Loucy (cell line): ENCODE data around the gene GRIK2.

Source experiments
- H2AFZ ChIP-seq: fragments of 200-600 bp; sonication (generic); 2 replicates; pipeline ENCODE4 v1.6.0; 2016; ENCODE audit warnings: antibody characterized with exemption, mild to moderate bottlenecking, low read length, moderate library complexity
- H3F3A ChIP-seq: fragments of 200-600 bp; 2 replicates; pipeline ENCODE4 v1.6.0; 2016; ENCODE audit warnings: antibody characterized with exemption, low read depth, mild to moderate bottlenecking
- H3K27me3 ChIP-seq: fragments of 200-600 bp; sonication (generic); 2 replicates; pipeline ENCODE4 v1.6.1; 2014; ENCODE audit warnings: low read length, mild to moderate bottlenecking; ENCODE audit not compliant: insufficient read depth, poor library complexity, severe bottlenecking
- H3K36me3 ChIP-seq: fragments of 200-600 bp; sonication (generic); 2 replicates; pipeline ENCODE4 v1.6.1; 2016; ENCODE audit warnings: low read length; ENCODE audit not compliant: insufficient read depth
- H3K4me1 ChIP-seq: fragments of 200-600 bp; sonication (generic); 2 replicates; pipeline ENCODE4 v1.5.1; 2014; ENCODE audit warnings: low read length, mild to moderate bottlenecking; ENCODE audit not compliant: insufficient read depth, poor library complexity, severe bottlenecking
- H3K4me2 ChIP-seq: fragments of 200-600 bp; sonication (generic); 2 replicates; pipeline ENCODE4 v1.6.0; 2014; ENCODE audit warnings: antibody characterized with exemption, low read length, low read depth, mild to moderate bottlenecking; ENCODE audit not compliant: poor library complexity, severe bottlenecking
- H3K4me3 ChIP-seq: fragments of 200-600 bp; sonication (generic); 2 replicates; pipeline ENCODE4 v1.5.1; 2014; ENCODE audit warnings: low read length, mild to moderate bottlenecking, mixed read lengths; ENCODE audit not compliant: poor library complexity, severe bottlenecking
- H3K79me2 ChIP-seq: fragments of 200-600 bp; sonication (generic); 2 replicates; pipeline ENCODE4 v1.6.1; 2014; ENCODE audit warnings: low read length; ENCODE audit not compliant: insufficient read depth
- H3K9ac ChIP-seq: fragments of 200-600 bp; sonication (generic); 2 replicates; pipeline ENCODE4 v1.6.0; 2014; ENCODE audit warnings: mild to moderate bottlenecking, low read depth, low read length, moderate library complexity; ENCODE audit not compliant: poor library complexity, severe bottlenecking
- H3K9me2 ChIP-seq: fragments of 200-600 bp; sonication (generic); replicated peaks from 2 replicates; pipeline ENCODE4 v1.6.1; 2016; ENCODE audit warnings: low read depth, low read length, mixed read lengths
- H3K9me3 ChIP-seq: fragments of 200-600 bp; sonication (generic); 2 replicates; pipeline ENCODE4 v1.6.1; 2014; ENCODE audit warnings: mild to moderate bottlenecking, antibody characterized with exemption, low read length, low read depth; ENCODE audit not compliant: insufficient read depth
- H4K20me1 ChIP-seq: fragments of 200-600 bp; sonication (generic); 2 replicates; pipeline ENCODE4 v1.6.0; 2014; ENCODE audit warnings: antibody characterized with exemption, low read length, mild to moderate bottlenecking; ENCODE audit not compliant: insufficient read depth, poor library complexity, severe bottlenecking
- CTCF ChIP-seq: fragments of 200-600 bp; sonication (generic); conservative IDR thresholded peaks from 2 replicates; pipeline ENCODE4 v1.5.1; 2014; ENCODE audit warnings: mild to moderate bottlenecking, antibody characterized with exemption, low read length
- EZH2phosphoT487 ChIP-seq: fragments of 200-600 bp; IDR thresholded peaks from 2 replicates; pipeline ENCODE4 v1.6.1; 2018; ENCODE audit warnings: antibody characterized with exemption, mild to moderate bottlenecking, moderate library complexity, borderline replicate concordance

Gene GRIK2

DNA sequence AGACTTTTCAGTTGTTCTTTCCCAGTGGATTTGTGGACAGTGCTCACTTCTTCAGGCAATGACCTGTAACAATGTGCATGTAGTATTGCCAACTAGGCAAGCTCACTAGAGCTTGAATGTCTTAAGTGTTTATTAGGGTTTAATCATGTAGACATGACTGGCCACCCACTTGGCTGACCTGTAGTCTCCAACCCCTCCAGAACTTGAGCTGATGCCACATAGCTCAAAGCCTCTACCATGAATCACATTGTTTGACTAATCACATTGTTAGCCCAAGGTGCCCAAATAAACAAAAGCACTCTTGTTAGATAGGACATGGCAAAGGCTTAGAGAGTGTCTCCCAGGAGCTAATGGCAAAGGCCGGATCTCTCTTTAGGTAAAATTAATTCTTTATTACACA, 272.7 kb downstream of the GRIK2 start:
- H4K20me1 ChIP-seq: no peaks in the 10 kb centered on the region
- no peaks in the 10 kb centered on the region for H3K9me3 ChIP-seq
- TF ChIP-seq CTCF (no peak), EZH2phosphoT487 (no peak)
- H3K4me3 ChIP-seq: no peak overlapping the region
- no peaks in the 10 kb centered on the region for H3K4me1 ChIP-seq
- H3K79me2 ChIP-seq: no peaks in the 10 kb centered on the region
- H2AFZ ChIP-seq: no peak overlapping the region
- H3K27me3 ChIP-seq: no peaks in the 10 kb centered on the region
- no peaks in the 10 kb centered on the region for H3F3A ChIP-seq
- H3K36me3 ChIP-seq: no peaks in the 10 kb centered on the region
- H3K9ac ChIP-seq: no peak overlapping the region
- no peak overlapping the region for H3K4me2 ChIP-seq
- H3K9me2 ChIP-seq: no peaks in the 10 kb centered on the region

GRCh38 chr6:101668496-101669030, 275.1 kb downstream of the GRIK2 start:
- no peaks in the 10 kb centered on the region for H3K27me3 ChIP-seq
- no peaks in the 10 kb centered on the region for H3K9me2 ChIP-seq
- H3K9ac ChIP-seq: no peak overlapping the region
- H3K36me3 ChIP-seq: no peaks in the 10 kb centered on the region
- no peak overlapping the region for H2AFZ ChIP-seq
- H3K4me2 ChIP-seq: no peak overlapping the region
- no peak for TF ChIP-seq EZH2phosphoT487
- TF ChIP-seq CTCF: no peak
- no peaks in the 10 kb centered on the region for H4K20me1 ChIP-seq
- no peaks in the 10 kb centered on the region for H3F3A ChIP-seq
- H3K4me1 ChIP-seq: no peaks in the 10 kb centered on the region
- no peak overlapping the region for H3K4me3 ChIP-seq
- no peaks in the 10 kb centered on the region for H3K9me3 ChIP-seq
- H3K79me2 ChIP-seq: no peaks in the 10 kb centered on the region

- no peaks in the 10 kb centered on the region for H4K20me1 ChIP-seq
- H3K4me2 ChIP-seq: no peak overlapping the region
- no peak overlapping the region for H3K4me3 ChIP-seq
- H3K79me2 ChIP-seq: no peaks in the 10 kb centered on the region
- H3K27me3 ChIP-seq: no peaks in the 10 kb centered on the region
- no peak overlapping the region for H2AFZ ChIP-seq
- H3K4me1 ChIP-seq: no peaks in the 10 kb centered on the region
- TF ChIP-seq CTCF (no peak), EZH2phosphoT487 (no peak)
- H3K9me3 ChIP-seq: no peaks in the 10 kb centered on the region
- no peaks in the 10 kb centered on the region for H3F3A ChIP-seq
- H3K9me2 ChIP-seq: no peaks in the 10 kb centered on the region
- H3K9ac ChIP-seq: no peak overlapping the region
- H3K36me3 ChIP-seq: no peaks in the 10 kb centered on the region
Observed at GRCh38 chr6:101676187-101676586, 282.7 kb downstream of the GRIK2 start.
